Measurements from ENCODE around the gene EPHA3. TPM values are rescaled to one million over a fixed set of nuclear protein-coding genes. Genes with fewer than 3 reads are reported as not detected.

EPHA3 gene
- total and polyA plus RNA-seq, 10 of the 15 experiments (the other 5 are each of a cell fraction or from before 2014, with no cell fraction given): 0.03 to 39.0 (median 0.07) TPM; not detected in 4

DNA sequence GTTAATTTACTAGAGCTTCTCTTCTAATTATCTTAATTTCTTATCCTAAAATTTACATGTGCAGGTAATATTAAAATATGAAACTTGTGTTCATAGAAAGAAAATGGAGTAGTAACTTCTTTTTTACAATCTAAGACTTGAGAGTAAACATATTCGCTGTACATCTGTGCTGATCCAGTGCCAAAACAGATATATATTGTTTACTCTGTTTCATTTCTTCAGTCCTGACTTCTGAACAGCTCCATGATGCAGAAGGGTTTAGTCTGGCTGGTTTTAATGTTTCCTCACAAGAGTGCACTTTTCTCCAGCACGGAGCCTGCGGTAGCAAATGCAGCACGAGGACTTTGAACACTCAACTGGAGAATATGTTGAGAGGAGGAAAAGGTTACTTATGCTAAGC lies 306.8 kb downstream of the EPHA3 start:
- POLR2A ChIA-PET: no interaction called here
- Histone ChIP-seq H3K79me2 (ENCODE audit: control insufficient read depth, insufficient read depth, low read length) (no peaks in the 10 kb centered on the region), H3K9ac (ENCODE audit: control insufficient read depth, insufficient read depth, low read length) (no peak overlapping the region), H3K36me3 (ENCODE audit: control insufficient read depth in 2 of 2, insufficient read depth in 2 of 2, low read length in 1 of 2) (no peaks in the 10 kb centered on the region), H4K20me1 (ENCODE audit: control insufficient read depth, insufficient read depth) (no peaks in the 10 kb centered on the region), H3K4me2 (ENCODE audit: control insufficient read depth, insufficient read depth) (no peak overlapping the region), H3K27me3 (replicated peaks in 1 of 2; ENCODE audit: control insufficient read depth in 2 of 2, insufficient read depth in 2 of 2, low read length in 1 of 2) (no peaks in the 10 kb centered on the region), H2AFZ (ENCODE audit: control insufficient read depth, low read depth, low read length) (no peak overlapping the region), H3K4me3 (no peak overlapping the region), H3K27ac (ENCODE audit: control insufficient read depth, insufficient read depth) (no peak overlapping the region), H3K9me3 (replicated peaks; ENCODE audit: control insufficient read depth, insufficient read depth, low read length) (no peaks in the 10 kb centered on the region), H3K4me1 (ENCODE audit: control insufficient read depth, insufficient read depth, low read length) (no peaks in the 10 kb centered on the region)
- DNase-seq (ENCODE audit: low read depth, low spot score) (no peak), FAIRE-seq (no peak), ATAC-seq (no peak)
- in situ Hi-C loops (cut with MboI) (no loop called here), intact Hi-C loops (cut with micrococcal nuclease; ENCODE audit: unreplicated experiment) (no loop called here)
- CTCF ChIA-PET: interaction anchor here (0.7 kb wide), 1 partner anchor 9 kb away, joined by 3 read pairs; no protein-coding TSS in a partner anchor
- BruUV-seq (replicated peaks): no TSS peak
- 44% methylated on average over 4 of the region's 4 CpGs for WGBS (ENCODE audit: insufficient coverage, insufficient replicate concordance, low lambda C conversion rate, missing lambda C conversion rate)
- RAD21 ChIA-PET (ENCODE audit: unreplicated experiment): no interaction called here
- SMC1A ChIA-PET (ENCODE audit: uncharacterized antibody, unreplicated experiment): no interaction called here
- TF ChIP-seq ZBTB40 (IDR thresholded peaks at IDR 0.05; ENCODE audit: borderline replicate concordance): no peak
- TF ChIP-seq, protein P1, sequence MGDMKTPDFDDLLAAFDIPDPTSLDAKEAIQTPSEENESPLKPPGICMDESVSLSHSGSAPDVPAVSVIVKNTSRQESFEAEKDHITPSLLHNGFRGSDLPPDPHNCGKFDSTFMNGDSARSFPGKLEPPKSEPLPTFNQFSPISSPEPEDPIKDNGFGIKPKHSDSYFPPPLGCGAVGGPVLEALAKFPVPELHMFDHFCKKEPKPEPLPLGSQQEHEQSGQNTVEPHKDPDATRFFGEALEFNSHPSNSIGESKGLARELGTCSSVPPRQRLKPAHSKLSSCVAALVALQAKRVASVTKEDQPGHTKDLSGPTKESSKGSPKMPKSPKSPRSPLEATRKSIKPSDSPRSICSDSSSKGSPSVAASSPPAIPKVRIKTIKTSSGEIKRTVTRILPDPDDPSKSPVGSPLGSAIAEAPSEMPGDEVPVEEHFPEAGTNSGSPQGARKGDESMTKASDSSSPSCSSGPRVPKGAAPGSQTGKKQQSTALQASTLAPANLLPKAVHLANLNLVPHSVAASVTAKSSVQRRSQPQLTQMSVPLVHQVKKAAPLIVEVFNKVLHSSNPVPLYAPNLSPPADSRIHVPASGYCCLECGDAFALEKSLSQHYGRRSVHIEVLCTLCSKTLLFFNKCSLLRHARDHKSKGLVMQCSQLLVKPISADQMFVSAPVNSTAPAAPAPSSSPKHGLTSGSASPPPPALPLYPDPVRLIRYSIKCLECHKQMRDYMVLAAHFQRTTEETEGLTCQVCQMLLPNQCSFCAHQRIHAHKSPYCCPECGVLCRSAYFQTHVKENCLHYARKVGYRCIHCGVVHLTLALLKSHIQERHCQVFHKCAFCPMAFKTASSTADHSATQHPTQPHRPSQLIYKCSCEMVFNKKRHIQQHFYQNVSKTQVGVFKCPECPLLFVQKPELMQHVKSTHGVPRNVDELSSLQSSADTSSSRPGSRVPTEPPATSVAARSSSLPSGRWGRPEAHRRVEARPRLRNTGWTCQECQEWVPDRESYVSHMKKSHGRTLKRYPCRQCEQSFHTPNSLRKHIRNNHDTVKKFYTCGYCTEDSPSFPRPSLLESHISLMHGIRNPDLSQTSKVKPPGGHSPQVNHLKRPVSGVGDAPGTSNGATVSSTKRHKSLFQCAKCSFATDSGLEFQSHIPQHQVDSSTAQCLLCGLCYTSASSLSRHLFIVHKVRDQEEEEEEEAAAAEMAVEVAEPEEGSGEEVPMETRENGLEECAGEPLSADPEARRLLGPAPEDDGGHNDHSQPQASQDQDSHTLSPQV (IDR thresholded peaks at IDR 0.05): no peak
- TF ChIP-seq, protein P2, sequence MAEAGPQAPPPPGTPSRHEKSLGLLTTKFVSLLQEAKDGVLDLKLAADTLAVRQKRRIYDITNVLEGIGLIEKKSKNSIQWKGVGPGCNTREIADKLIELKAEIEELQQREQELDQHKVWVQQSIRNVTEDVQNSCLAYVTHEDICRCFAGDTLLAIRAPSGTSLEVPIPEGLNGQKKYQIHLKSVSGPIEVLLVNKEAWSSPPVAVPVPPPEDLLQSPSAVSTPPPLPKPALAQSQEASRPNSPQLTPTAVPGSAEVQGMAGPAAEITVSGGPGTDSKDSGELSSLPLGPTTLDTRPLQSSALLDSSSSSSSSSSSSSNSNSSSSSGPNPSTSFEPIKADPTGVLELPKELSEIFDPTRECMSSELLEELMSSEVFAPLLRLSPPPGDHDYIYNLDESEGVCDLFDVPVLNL (IDR thresholded peaks at IDR 0.05; ENCODE audit: low read depth, low read length): no peak
- no peak for TF ChIP-seq POLR2AphosphoS2 (IDR thresholded peaks at IDR 0.05; ENCODE audit: low read depth, low read length)
- no peak for TF ChIP-seq NR2F1 (conservative IDR thresholded peaks at IDR 0.05)
- TF ChIP-seq TCF12 (IDR thresholded peaks at IDR 0.05; ENCODE audit: low read depth, low read length): no peak
- no peak for TF ChIP-seq NR2C2 (IDR thresholded peaks at IDR 0.05; ENCODE audit: borderline replicate concordance, control insufficient read depth, insufficient read length, low read depth)
- TF ChIP-seq, protein P3, sequence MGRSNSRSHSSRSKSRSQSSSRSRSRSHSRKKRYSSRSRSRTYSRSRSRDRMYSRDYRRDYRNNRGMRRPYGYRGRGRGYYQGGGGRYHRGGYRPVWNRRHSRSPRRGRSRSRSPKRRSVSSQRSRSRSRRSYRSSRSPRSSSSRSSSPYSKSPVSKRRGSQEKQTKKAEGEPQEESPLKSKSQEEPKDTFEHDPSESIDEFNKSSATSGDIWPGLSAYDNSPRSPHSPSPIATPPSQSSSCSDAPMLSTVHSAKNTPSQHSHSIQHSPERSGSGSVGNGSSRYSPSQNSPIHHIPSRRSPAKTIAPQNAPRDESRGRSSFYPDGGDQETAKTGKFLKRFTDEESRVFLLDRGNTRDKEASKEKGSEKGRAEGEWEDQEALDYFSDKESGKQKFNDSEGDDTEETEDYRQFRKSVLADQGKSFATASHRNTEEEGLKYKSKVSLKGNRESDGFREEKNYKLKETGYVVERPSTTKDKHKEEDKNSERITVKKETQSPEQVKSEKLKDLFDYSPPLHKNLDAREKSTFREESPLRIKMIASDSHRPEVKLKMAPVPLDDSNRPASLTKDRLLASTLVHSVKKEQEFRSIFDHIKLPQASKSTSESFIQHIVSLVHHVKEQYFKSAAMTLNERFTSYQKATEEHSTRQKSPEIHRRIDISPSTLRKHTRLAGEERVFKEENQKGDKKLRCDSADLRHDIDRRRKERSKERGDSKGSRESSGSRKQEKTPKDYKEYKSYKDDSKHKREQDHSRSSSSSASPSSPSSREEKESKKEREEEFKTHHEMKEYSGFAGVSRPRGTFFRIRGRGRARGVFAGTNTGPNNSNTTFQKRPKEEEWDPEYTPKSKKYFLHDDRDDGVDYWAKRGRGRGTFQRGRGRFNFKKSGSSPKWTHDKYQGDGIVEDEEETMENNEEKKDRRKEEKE (IDR thresholded peaks at IDR 0.05): no peak
- no peak for TF ChIP-seq IKZF1 (conservative IDR thresholded peaks at IDR 0.05)
- TF ChIP-seq EZH2 (IDR thresholded peaks at IDR 0.05; ENCODE audit: borderline replicate concordance, control insufficient read depth, low read depth, low read length): no peak
- no peak for TF ChIP-seq EGR1 (IDR thresholded peaks at IDR 0.05; ENCODE audit: borderline replicate concordance in 1 of 2, low read depth in 2 of 2, low read length in 2 of 2)

All from GM12878 (cell line).